HuH-7 (cell line): ENCODE measurements around the gene ACBD4.
A peak's percentile ranks its signal among the peaks of the same experiment; 100 is the strongest.
"Not testable (repeated sequence)": the region's sequence is repeated elsewhere in the genome, so short reads cannot be mapped to it uniquely, and the experiment has no call there.

Experiments used
- DNase-seq: peaks from one replicate; pipeline ENCODE4 v3.0.0; 2011; ENCODE audit warnings: low spot score

ACBD4 gene

DNA sequence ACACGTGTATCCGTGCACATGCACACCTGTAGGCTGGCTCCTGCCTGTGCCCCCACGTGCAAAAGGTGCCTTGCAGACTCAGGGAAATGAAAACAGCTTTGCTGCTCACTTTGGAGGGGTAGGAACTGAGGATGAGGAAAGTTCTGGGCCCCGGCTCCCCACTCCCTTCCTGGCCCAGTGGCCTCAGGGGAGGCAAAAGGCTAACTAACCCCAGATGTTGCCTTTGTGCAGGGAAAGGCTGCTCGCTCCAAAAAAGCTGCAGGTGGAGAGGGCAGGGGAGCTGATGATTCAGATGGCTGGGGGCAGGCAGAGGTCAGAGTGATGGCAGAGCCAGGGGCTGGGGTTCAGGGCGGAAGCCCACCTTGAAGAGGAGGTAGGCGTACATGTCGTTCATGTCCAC, 15.5 kb upstream of the ACBD4 start:
- DNase-seq: no peak

DNA sequence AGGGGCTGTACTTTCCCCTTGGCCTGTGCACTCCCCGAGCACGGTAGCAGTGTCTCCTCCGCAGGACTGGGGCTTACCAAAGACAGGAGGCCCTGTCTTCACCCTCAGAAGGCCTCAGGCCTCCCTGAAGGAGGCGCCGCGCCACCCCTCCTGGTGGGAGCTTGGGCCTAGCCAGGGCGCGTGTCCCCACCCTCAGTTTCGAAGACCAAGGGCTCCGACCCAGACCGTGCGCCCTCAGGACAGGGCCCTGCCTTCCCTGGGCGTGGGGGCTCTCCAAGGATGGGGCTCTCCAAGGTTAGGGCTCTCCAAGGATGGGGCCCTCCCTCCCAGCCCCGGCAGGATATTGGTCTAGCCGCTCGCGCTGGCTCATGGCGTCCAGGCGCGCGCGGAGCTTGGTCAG, 14.9 kb upstream of the ACBD4 start:
- DNase-seq: no peak

DNA sequence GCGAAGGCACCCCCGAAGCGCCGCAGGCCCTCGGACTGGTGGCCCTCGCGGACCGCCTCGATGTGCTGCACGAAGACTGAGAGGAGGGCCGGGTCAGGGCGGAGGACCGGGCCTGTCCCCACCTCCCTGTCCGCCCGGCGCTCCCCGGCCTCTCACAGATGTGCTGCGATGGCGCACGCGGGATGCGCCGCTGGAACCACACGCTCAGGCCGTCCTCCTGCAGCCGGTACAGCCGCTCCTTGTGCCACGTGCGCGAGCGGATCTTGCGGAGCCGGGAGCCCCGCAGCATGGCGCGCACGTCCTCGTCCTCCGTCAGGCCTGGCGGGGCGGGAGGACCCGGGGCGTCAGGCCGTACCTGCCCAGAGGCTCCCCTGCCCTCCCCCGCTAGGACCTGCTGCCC, 14.4 kb upstream of the ACBD4 start:
- no peak for DNase-seq

DNA sequence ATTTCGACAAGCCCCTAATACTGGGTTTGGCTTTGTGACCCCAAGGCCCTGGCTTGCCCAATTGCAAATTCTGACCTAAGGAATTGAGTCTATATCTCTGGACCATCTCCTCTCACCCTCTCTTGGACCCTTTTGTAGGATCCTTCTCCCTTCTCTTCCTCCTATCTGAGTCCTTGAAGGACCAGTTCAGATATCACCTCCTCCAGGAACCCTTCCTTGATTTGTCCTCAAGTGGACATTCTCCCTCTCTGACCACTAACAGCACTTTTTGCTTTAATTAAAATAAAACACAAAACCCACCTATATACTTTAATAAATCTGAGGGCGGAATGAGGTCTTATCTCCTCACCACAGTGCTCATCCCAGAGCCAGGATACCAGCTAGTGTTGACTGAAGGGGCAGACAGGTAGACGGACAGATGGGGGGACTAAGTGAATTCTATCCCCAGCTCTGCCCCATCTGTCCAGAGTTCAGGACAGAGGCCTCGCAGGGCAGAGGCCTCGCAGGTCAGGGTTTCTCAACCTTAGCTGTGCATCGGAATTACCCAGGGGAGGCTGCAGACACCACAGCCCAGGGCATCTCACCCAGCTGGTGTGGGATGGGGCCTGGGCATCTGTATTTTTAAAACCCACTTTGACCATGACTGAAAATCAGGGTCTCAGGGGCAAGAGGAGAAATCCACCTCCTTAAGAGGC, 12.3 kb upstream of the ACBD4 start:
- no peak for DNase-seq

DNA sequence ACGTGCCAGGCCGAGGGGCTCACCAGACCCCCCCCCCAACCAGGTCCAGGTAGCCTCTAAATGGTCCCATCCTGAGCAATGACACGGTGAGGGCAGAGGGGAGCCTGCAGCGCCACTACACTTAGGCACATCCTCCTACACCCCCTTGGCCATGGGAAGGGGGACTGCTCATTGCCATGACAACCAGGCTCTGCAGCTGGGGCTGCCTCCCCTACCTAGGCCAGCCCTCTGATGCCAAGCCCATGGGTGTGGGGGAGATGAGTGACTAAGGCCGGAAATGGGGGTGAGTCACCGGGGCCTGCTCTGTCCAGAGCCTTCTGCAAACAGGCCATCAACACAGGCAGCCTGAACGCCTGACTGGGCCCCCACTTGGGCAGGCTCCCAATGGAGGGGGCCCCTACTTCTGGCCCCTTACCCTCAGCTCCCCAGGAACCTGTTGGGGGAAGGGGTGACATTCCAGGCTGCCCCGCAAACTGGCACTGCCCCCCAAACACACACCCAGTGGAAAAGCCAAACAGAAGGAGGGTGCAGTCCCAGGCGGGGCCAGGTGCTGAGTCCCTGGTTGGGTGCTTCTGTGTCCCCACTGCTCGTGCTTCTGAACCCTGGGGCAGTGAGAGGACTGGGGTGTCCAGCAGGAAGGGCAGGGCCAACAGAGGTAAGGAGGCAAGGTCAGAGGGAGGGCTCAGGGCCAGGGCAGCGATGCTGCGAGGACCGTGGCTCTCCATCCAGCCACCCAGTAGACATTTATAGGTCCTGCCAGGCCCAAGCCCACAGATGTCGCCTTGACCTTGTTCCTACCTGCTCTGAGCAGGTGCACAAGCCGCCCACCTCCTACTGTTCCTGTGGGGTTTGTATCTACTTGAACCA, 11.3 kb upstream of the ACBD4 start:
- DNase-seq: no peak

DNA sequence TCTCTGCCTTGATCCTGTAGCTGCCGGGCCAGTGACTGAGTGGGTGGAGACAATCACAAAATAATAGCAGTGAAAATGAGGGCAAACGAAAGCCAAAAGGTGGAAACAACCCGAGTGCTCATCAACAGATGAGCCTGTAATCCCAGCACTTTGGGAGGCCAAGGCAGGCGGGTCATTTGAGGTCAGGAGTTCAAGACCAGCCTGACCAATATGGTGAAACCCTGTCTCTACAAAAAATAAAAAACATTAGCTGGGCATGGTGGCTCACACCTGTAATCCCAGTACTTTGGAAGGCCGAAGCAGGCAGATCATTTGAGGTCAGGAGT, 10.7 kb upstream of the ACBD4 start:
- not testable (repeated sequence) for DNase-seq

DNA sequence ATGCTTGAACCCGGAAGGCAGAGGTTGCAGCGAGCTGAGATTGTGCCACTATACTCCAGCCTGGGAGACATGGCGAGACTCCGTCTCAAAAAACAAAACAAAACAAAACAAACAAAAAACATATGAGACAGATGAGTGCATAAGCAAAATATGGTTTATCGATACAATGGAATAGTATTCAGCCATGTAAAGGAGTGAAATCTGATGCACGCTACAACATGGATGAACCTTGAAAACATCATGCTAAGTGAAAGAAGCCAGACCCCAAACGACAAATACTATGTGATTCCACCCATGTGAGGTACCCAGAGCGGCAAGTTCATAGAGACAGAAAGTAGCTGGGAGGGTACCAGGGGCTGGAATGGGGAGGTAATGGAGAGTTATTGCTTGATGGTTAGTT, 10.0 kb upstream of the ACBD4 start:
- DNase-seq: no peak

DNA sequence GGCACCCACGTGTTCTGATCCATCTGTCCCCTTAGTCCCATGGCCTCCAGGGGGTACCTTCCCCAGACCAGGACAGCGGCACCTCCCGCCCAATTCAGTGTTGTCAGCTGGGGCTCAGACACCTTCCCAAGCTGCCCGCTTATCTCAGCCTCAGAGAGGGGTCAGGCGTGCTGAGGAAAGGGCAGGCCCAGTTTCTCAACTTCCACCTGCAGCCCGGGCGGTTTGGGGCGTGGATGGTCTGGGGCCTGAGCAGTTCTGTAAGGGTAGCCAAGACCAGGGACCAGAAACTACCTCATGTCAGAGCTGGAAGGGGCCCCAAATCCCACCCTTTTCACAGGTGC, 8.3 kb upstream of the ACBD4 start:
- no peak for DNase-seq

DNA sequence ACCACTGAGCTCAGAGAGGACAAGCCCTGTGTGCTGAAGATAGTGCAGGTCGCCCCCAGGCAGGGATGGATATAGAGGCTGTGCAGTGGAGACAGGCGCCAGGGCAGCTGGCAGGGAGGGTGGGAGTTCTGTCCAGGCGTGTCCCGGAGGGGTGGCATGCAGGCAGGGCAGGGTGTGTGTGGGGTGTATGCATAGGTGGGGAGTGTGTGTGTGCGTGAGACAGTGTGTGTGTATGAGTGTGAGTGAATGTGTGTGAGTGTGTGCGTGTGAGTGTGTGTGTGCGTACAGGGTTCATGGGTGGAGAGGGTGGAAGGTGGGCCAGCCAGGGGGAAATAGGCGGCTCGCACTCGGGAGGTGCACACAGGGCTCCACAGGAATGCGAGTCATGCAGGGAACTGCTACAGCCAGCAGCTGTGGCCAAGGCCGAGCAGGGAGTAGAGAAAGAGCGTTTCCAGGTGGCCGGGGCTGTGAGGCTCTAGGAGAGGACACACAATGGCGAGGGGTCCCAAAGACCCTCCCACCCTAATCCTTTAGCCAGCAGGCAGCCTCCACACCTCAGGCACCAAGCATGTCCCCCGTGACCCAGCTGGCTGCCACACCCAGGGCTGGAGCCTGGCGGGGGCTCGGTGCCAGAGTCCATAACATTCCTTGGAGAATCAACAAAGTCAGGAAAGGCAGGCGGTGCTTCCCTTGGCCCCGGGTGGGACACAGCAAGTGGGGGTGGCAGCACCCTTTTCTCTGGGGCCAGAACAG, 7.8 kb upstream of the ACBD4 start:
- DNase-seq: no peak

DNA sequence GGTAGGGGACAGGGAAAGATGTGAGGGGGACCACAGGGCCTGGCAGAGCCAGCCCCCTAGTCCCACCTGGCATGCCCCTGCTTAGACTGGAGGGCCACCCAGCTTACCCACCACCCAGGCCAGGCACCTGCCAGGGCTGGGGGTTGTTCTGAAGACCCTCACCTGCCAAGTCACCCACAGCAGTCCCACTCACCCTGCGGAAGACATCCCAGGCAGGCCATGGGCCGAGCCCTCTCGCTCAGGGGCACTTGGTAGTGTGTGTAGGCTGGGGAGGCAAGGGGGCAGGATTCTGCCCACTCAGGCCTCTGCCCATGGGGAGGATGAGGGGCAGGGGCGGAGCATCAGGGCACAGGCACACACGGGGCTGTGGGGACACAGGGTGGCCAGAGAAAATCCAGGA, 7.2 kb upstream of the ACBD4 start:
- DNase-seq: no peak

DNA sequence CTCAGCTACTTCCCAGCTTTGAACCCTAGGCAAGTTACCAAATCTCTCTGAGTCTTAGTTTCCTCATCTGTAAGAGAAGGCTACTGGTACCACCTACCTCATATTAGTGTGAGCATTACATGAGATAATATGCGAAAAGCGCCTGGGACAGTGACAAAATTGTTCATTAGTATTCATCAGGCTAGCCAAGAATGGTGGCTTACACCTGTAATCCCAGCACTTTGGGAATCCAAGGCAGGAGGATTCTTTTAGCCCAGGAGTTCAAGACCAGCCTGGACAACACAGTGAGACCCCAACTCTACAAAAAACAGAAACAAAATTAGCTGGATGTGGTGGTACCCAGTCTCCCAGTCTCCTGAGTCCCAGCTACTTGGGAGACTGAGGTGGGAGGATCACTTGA, 6.5 kb upstream of the ACBD4 start:
- no peak for DNase-seq

DNA sequence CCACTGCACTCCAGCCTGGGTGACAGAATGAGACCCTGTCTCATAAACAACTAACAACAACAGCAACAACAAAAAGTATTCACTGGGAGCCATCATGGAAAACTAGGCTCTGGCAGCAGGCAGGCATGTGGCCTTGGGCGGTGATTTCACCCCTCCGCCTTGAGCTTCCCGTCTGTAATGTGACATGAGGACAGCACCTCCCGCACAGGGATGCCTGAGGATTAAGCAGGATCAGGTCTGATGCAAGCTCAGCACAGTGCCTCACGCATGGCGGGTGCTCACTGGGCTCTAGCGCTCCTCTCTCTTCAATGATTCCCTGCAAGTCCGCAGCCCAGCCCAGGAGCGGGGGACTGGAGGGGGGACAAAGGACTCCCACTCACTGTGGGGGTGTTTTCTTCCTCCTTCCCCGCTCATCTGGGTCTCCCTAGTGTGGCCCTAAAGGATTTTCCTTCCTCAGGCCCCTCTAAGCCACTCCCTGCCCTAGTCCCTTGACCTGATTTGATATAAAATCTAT, 6.0 kb upstream of the ACBD4 start:
- no peak for DNase-seq

DNA sequence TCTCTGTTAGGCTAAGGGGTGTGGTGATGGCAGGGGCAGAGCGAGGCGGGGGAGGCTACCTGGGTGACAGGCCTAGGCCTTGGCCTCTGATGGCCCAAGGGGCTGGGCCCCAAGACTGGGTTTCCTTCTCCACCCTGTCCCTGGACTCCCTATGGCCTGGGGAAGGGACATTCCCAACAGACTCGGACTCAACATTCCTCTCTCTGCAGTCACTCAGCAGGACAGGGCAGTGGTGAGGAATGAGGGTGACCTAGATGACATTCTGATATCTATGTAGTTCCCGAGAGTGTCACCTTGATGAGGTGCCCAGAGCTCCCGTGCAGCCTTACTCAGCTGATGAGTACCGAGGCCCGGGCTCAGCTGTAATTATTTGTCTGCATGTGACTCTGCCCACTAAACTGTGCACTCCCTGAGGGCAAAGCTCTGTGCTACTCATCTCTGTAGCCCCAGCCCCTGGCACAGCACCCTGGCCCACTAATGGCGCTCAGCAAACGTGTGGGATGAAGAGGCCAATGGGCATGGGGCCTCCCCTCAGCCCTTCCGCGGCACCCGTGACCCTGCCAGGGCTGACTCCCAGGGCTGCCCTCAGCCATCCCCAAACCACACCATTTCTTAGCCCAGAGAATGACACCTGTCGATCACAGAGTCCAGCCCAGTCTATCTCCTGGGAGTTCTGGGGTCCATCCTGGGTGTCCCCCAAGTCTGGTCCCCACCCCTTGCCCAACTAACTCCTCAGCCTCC, 5.4 kb upstream of the ACBD4 start:
- no peak for DNase-seq

DNA sequence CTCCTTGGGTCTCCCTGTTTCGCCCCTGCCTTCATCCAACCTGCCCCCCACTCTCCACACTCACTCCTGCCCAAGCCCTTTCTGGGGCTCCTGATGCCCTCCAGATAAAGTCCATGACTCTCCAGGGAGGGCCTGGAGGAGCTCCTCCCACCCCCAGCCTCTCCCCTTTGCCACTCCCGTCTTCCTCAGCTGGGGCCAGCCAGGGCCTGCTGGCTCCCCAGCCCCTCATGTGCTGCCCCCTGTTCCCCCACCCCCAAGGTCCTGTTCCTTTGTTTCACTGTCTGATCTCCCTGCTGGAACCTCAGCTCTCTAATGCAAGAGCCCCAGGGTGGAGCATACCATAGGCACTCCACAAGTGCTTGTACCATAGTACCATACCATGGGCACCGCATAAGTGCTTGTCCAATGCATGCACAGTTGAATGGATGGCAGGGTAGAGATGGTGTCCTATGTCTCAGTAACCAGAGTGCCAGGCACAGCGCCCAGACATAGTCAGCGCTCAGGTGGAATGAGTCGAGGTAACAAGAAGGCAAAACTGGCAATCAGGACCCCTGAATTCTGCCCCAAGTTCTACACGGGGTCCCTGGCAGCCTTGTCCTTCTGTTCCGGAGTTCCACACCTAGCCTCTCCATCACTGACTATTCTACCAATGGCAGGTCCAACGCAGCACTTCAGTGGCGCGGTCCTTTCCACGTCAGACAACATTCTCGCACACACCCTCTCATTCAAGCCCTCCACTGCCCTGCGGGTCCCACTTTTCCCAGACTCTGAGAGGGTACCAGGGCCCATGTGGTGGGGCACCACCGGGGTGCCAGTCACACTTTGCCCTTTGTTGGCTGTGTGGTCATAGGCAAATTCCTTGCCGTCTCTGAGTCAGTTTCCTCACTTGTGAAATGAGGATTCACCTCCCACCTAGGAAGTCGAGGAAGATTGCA, 4.5 kb upstream of the ACBD4 start:
- DNase-seq: no peak

DNA sequence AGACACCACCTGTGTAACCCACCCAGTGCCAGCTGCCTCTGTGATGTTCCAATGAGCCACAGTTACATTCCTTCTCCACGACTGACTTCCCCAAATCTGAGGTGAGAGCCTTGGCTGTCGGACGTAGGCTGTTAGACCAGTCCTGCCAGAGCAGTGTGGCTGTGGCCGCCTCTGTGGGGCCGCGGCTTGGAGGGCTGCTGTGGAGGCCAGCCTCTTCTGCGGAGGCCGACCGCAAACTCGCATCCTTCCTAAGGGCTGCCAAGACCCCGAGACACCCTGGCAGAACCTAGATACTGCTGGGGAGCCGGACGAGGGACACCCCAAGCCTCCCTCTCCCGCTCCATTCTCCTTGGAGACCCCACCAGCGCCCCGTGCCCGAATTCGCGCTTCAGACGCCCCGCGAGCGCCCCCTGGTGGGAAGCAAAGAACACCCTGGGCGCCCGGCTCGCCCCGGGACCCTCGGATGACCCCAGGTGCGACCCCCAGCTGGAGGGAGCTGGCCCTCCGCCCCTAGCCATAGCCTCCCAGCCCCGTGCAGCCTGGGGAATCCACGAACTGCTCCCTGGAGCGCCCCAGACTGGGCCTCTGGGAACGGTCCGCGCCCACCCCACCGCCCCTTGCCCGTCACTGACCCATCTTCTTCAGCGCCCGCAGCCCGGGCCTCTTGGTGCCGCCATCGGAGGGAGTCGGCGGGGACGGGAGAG, 3.7 kb upstream of the ACBD4 start:
- peak; percentile 77 for DNase-seq

DNA sequence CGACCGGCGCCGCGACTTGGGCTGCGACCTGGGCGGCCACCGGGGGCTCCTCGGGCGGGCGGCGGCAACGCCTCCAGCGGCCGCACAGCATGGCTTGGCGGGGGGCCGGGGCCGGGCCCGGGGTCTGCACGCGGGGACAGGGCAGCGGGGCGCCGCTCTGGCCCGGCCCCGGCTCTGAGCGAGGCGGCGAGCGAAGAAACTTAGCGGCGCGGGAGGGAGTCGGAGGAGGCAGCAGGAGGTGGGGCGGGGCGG, 3.2 kb upstream of the ACBD4 start, which contains the start of gene PLCD3:
Gene PLCD3 (minus strand): TSS at position 196 of the 252 bp plus-strand sequence. CDS start 105 bp downstream, at position 91.
- DNase-seq: no peak

DNA sequence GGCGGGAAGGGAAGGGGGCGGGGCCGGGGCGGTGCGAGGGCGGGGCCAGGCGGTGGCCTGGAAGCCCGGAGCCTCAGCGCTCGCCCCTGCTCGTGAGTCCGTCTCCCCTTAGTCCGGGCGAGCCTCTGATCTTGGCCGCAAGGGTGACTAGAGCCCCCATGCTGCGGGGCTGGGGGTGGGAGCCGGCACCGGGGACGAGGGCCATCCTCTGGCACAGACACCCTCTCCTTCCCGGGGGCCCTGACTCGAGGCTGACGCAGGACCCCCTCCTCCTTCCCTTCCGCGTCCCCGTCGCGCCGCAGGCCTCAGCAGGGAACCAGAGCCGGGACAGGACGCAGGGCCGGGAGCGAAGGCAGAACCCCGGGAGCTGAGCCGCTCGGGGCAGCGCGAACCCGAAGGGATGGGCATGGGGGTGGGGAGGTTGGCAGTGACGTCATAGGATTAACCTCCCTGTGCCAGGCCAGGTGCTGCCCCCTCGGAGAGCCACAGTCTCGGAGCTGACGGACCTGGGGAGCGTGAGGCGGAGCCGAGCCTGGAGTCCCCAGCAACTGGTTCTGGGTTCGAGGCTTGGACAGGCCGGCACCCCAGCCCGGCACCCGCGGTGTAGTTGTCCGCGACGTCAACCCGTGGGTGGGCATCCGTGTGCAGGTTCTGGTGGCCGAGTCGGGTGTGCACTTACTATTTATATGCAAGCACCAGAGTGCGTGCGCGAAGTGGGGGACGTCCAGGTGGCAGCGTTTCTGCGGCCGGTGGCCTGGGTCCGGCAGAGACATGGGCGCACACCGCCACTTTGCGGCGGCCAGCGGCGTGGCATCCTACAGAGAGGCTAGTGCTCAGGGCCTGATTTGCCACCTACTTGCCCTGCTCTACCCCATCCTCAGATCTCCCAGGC, 2.7 kb upstream of the ACBD4 start:
- DNase-seq: peak; percentile 96

DNA sequence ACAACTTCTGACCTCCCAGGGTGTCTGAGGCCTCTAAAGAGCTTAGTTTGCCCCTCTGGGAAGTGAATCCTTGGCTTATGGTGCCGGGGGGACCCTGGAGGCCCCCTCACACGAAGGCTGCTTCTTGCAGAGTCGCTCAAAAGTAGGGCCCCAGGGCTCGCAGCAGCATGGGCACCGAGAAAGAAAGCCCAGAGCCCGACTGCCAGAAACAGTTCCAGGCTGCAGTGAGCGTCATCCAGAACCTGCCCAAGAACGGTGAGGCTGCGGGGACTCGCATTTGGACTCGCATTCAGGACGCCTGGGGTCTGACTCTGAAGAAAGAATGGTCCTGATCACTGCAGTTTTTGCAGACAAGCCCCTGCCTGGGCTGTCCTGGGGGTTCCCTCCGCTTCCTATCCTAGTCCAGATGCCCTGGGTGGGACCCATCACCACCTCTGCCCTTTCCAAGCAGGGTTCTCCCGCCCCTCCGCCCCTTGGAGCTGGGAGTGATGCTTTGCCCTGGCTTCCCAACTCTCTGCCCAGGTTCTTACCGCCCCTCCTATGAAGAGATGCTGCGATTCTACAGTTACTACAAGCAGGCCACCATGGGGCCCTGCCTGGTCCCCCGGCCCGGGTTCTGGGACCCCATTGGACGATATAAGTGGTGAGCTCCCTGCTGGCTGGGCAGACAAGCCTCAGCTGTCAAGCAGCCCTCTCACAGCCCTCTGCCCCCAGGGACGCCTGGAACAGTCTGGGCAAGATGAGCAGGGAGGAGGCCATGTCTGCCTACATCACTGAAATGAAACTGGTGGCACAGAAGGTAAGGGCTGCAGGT, 698 bp downstream of the ACBD4 start:
- no peak for DNase-seq
